Measurements from ENCODE around the gene STX11. TPM values are rescaled to one million over a fixed set of nuclear protein-coding genes. Genes with fewer than 3 reads are reported as not detected.

The STX11 gene
- total RNA-seq, 1 donor from 2014 or later = 54.1 TPM

- no peak overlapping the region for H3K4me3 ChIP-seq
- ATAC-seq = peak; percentile 13
- intact Hi-C loops (cut with DNase I) = no loop called here
- peaks cover 76% of the 10 kb centered on the region for H3K4me1 ChIP-seq
- no peaks in the 10 kb centered on the region for H3K27me3 ChIP-seq (ENCODE audit: low read depth)
- no peak for DNase-seq
- TF ChIP-seq, protein P1, sequence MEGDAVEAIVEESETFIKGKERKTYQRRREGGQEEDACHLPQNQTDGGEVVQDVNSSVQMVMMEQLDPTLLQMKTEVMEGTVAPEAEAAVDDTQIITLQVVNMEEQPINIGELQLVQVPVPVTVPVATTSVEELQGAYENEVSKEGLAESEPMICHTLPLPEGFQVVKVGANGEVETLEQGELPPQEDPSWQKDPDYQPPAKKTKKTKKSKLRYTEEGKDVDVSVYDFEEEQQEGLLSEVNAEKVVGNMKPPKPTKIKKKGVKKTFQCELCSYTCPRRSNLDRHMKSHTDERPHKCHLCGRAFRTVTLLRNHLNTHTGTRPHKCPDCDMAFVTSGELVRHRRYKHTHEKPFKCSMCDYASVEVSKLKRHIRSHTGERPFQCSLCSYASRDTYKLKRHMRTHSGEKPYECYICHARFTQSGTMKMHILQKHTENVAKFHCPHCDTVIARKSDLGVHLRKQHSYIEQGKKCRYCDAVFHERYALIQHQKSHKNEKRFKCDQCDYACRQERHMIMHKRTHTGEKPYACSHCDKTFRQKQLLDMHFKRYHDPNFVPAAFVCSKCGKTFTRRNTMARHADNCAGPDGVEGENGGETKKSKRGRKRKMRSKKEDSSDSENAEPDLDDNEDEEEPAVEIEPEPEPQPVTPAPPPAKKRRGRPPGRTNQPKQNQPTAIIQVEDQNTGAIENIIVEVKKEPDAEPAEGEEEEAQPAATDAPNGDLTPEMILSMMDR (IDR thresholded peaks at IDR 0.05) = no peak
- H3K36me3 ChIP-seq = peaks cover 5% of the 10 kb centered on the region
- no peaks in the 10 kb centered on the region for H3K9me3 ChIP-seq
- peak overlapping the region; percentile 47 for H3K27ac ChIP-seq
These were observed 6.0 kb downstream of the STX11 start for GRCh38 chr6:144156338-144156737.

DNA sequence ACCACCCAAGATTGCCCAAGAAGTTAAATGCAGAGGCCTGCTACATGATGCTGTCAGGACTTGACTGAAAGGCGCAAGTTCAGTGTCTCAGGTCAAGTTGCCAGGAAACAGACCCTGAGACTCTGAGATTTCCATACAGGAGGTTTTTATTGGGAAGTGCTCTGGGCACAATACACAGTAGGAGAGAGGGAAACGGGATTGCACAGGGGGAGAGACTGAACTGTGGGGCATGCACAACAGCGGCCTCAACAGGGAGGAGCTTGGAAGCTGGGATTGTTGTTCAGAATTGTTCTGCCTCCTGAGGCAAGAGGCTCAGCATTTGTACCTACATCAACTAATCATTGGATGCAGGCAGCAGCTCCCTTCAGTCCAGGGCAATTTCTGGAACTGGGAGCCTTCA is 6.7 kb downstream of the STX11 start:
- H3K4me1 ChIP-seq = peaks cover 74% of the 10 kb centered on the region
- TF ChIP-seq, protein P1 (IDR thresholded peaks at IDR 0.05) = no peak

DNA sequence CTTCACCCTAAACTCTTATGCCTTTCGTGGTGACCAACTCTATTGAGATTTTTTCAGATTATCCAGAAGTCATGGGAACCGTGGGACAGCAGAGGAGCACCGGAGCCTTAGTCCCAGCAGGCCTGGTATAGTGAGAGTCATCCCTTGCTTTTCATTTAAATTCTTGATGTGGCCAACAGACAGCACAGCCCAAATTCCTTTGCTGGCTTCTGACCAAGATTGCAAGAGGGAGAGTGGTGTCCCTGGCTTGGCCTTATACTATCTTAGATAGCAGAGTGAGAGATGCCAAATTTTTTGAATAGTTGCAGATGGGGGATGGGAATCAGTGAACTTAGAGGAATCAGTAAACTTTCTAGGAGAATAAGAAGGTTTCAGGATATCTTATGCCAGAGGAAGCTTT is 7.8 kb downstream of the STX11 start:
- Histone ChIP-seq H3K9me3 (no peaks in the 10 kb centered on the region), H3K27me3 (ENCODE audit: low read depth) (no peaks in the 10 kb centered on the region), H3K4me1 (peaks cover 71% of the 10 kb centered on the region), H3K27ac (no peak overlapping the region), H3K4me3 (no peak overlapping the region), H3K36me3 (peaks cover 5% of the 10 kb centered on the region)
- DNase-seq = no peak
- peak; percentile 60 to 67 for ATAC-seq
- intact Hi-C loops (cut with DNase I) = no loop called here
- TF ChIP-seq, protein P1 (IDR thresholded peaks at IDR 0.05) = no peak

More for the DNA sequence above, 6.7 kb downstream of the STX11 start:
- no peak overlapping the region for H3K4me3 ChIP-seq
- peaks cover 5% of the 10 kb centered on the region for H3K36me3 ChIP-seq
- H3K9me3 ChIP-seq = no peaks in the 10 kb centered on the region
- ATAC-seq (no peak), DNase-seq (no peak)
- intact Hi-C loops (cut with DNase I) = no loop called here
- H3K27ac ChIP-seq = peak overlapping the region; percentile 47
- no peaks in the 10 kb centered on the region for H3K27me3 ChIP-seq (ENCODE audit: low read depth)

- DNase-seq (no peak), ATAC-seq (no peak)
- Histone ChIP-seq H3K36me3 (peaks cover 5% of the 10 kb centered on the region), H3K9me3 (no peaks in the 10 kb centered on the region), H3K27ac (no peak overlapping the region), H3K27me3 (ENCODE audit: low read depth) (no peaks in the 10 kb centered on the region), H3K4me3 (no peak overlapping the region), H3K4me1 (peaks cover 71% of the 10 kb centered on the region)
- intact Hi-C loops (cut with DNase I) = no loop called here
- TF ChIP-seq, protein P1 (IDR thresholded peaks at IDR 0.05) = no peak
These were observed 8.9 kb downstream of the STX11 start for GRCh38 chr6:144159223-144159622.

DNA sequence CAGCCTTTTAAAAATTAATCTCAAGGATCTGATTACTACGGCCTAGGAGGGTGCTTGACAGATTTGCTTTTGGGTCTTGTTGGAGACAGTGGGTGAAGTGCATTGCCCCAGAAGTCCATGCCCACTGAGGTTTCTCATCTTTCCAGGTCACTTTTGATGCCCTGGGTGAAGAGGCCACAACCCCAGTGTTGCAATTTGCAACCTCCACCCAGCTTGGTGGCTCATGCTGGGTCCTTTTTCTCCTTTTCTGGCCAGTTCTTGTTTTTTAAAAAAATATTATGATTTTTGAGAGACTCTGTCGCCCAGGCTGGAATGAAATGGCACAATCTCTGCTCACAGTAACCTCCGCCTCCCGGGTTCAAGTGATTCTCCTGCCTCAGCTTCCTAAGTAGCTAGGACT is 9.4 kb downstream of the STX11 start:
- Histone ChIP-seq H3K9me3 (no peaks in the 10 kb centered on the region), H3K27me3 (ENCODE audit: low read depth) (no peaks in the 10 kb centered on the region), H3K4me1 (peaks cover 71% of the 10 kb centered on the region), H3K27ac (peak overlapping the region; percentile 50), H3K36me3 (peaks cover 5% of the 10 kb centered on the region), H3K4me3 (no peak overlapping the region)
- ATAC-seq (peak in 1 of 2 donors; percentile 43), DNase-seq (no peak)
- TF ChIP-seq, protein P1 (IDR thresholded peaks at IDR 0.05) = no peak
- intact Hi-C loops (cut with DNase I) = no loop called here
